Mesodermal cell (in vitro differentiated cells): ENCODE measurements around the gene PPFIA2.

Experiments used
- H3K27ac ChIP-seq: 2 replicates; pipeline ENCODE4 v1.7.0; 2013; ENCODE audit warnings: mild to moderate bottlenecking, low read depth, low read length, moderate library complexity; ENCODE audit not compliant: severe bottlenecking
- H3K36me3 ChIP-seq: 2 replicates; pipeline ENCODE4 v1.7.1; 2013; ENCODE audit warnings: mild to moderate bottlenecking, low read length, moderate library complexity; ENCODE audit not compliant: control insufficient read depth, insufficient read depth
- H3K4me1 ChIP-seq: one replicate; pipeline ENCODE4 v1.7.1; 2013; ENCODE audit warnings: mild to moderate bottlenecking, low read length; ENCODE audit not compliant: insufficient read depth, control insufficient read depth, poor library complexity, severe bottlenecking
- H3K4me3 ChIP-seq: 2 replicates; pipeline ENCODE4 v1.7.0; 2013; ENCODE audit warnings: low read length, control low read depth, mild to moderate bottlenecking; ENCODE audit not compliant: insufficient read depth, poor library complexity, severe bottlenecking; ENCODE audit errors: extremely low read depth
- H3K9me3 ChIP-seq: 2 replicates; pipeline ENCODE4 v1.7.1; 2013; ENCODE audit warnings: mild to moderate bottlenecking, low read length, moderate library complexity; ENCODE audit not compliant: control insufficient read depth
- WGBS, 2 experiments: methylation state at CpG; one replicate each; pipeline ENCODE4 v1.1.5; 2013; ENCODE audit warnings: missing lambda C conversion rate in 2 of 2; ENCODE audit not compliant: insufficient coverage in 2 of 2; 5-methylcytosine and 5-hydroxymethylcytosine counted together

Gene PPFIA2

DNA sequence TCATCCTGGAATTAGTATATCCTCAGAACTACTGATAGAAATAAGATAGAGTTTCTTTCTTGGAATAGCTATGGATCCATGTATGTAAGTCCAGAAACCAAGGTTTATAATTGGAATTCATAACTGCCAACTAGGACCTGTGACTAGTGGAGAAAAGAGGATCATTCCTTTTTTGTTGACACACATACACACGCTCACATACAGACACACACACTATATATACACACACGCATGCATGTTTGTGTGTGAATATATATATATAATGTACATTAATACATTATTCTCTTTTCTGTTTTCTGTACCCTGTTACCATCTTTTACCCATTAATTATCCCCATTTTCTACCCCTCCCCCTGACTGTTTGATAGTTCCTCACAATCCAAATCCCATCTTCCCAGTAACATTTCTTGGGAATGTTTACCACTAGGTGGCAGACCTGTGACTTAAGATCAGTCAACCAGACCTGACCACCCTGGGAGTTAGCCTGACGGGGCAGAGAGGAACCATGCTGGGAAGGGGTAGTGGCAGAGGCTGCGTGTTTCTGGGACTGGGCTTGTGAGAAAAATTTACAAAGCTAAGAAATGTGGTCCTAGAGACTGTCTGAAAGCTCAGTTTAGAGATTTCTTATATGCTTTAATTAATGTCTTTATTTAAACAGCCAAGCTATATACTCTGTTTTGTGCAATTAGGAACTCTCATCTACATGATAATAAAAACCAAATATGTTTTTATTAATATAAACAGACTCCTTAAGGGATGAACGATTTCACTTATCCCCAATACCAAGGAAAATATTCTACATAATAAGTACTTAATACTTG is 308.0 kb downstream of the PPFIA2 start:
- H3K27ac ChIP-seq: no peak overlapping the region
- no CpG with 5 or more reads among the region's 5 CpGs for WGBS, 2 experiments
- H3K36me3 ChIP-seq: no peaks in the 10 kb centered on the region
- H3K4me1 ChIP-seq: no peaks in the 10 kb centered on the region
- no peaks in the 10 kb centered on the region for H3K9me3 ChIP-seq
- no peak overlapping the region for H3K4me3 ChIP-seq

DNA sequence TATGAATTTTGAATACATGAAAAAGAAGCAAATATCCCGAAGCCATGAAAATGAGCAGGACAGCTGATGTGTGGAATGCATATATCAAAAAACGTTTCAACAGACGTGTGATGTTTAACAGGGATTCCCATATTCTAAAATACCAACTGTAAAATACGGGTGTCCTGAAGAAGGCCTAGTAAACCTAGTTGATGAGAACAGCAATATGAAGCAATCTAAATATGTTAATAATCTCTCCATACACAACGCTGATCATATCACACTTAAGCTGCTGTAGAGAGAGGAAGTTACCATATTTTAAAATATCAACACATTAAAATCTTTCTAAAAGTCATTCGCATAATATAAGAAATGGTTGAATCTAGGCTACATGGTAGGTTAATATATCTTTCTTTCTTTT is 317.5 kb downstream of the PPFIA2 start:
- Histone ChIP-seq H3K4me1 (no peaks in the 10 kb centered on the region), H3K9me3 (no peaks in the 10 kb centered on the region), H3K27ac (no peak overlapping the region), H3K4me3 (no peak overlapping the region), H3K36me3 (no peaks in the 10 kb centered on the region)
- WGBS, 2 experiments: no CpG with 5 or more reads among the region's 6 CpGs

DNA sequence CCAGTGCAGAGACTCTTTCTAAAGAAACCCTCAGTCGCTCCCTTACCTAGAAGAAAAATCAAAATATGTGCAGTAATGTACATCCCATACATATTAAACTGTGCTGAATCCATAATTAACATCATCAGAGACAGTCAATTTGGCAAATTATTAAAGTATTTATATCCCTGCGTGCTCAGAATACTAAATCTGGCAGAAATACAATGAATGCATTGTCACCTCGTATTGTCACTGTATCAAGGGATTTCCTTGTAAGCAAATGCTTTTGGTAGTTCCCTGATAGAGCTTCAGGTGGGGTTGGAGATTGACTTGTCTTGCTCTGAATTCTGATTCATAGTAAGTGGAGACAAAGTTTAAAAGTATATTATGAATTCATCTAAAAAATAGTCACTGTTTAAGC is 319.1 kb downstream of the PPFIA2 start:
- H3K27ac ChIP-seq: no peak overlapping the region
- H3K4me1 ChIP-seq: no peaks in the 10 kb centered on the region
- no peaks in the 10 kb centered on the region for H3K36me3 ChIP-seq
- no peaks in the 10 kb centered on the region for H3K9me3 ChIP-seq
- WGBS, 2 experiments: 77% methylated on average over 3 of the region's 3 CpGs; no CpG with 5 or more reads in 1 of the 2 experiments
- H3K4me3 ChIP-seq: no peak overlapping the region

DNA sequence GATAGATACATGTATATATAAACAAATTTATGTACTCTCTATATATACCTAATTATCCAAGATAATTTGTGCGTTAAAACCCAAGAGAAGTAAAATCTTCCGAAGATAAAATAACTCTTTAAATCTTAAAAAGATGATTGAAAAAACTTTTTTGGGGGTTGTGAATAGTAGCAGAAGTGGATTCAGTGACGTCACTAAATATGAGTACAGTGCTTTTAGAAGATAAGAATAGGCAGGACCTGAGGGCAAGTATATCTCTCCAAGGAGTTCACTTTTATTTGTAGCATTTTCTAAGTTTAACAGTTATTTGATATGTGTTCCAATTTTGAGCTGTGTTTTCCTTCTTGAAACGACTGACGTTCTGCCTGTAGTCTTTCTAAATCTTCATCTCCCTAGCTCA is 319.8 kb downstream of the PPFIA2 start:
- no peaks in the 10 kb centered on the region for H3K36me3 ChIP-seq
- no peaks in the 10 kb centered on the region for H3K4me1 ChIP-seq
- H3K27ac ChIP-seq: no peak overlapping the region
- 100% methylated on average over 1 of the region's 5 CpGs; no CpG with 5 or more reads in 1 of the 2 experiments for whole genome bisulfite sequencing, 2 experiments
- H3K9me3 ChIP-seq: no peaks in the 10 kb centered on the region
- H3K4me3 ChIP-seq: no peak overlapping the region

DNA sequence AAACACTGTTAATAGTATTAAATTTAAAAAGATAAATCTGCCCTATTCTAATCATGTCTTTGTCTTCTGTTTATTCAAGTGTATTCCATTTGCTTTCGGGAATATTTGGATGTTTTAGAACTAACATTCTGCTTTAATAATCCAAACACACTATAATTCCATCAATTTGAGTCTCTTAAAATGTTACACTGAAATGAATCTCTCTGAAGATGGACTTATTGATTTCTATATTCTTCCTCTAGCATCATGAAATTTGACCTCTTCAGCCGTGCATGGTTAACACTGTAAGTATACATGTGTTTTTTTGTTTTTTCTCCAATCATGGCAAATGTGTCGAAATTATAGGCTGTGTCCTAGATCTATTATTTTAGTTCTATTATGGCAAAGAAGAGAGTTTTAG is 342.1 kb downstream of the PPFIA2 start:
- WGBS, 2 experiments: no CpG with 5 or more reads among the region's 3 CpGs
- no peaks in the 10 kb centered on the region for H3K9me3 ChIP-seq

DNA sequence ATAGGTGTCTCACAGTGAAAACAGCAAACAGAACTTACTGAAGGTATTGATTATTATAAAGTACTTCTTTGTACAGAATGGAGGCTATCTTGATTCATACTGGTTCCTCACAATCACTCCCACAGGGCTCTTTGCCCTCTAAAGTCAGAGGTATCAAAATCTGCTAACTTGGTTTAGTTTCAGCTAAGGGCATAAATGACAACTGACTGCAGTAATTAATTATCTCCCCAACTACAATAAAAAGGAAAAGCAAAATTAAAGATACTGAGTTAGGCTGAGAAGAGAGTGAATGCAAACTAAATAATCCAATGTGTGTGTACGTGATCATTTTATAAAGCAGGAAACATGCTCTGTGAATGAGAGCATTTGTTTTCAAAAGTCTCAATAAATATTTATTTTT is 342.6 kb downstream of the PPFIA2 start:
- H3K4me1 ChIP-seq: no peaks in the 10 kb centered on the region
- WGBS, 2 experiments: 100% methylated on average over 1 of the region's 1 CpG; no CpG with 5 or more reads in 1 of the 2 experiments
- H3K4me3 ChIP-seq: no peak overlapping the region
- no peaks in the 10 kb centered on the region for H3K36me3 ChIP-seq
- H3K9me3 ChIP-seq: no peaks in the 10 kb centered on the region
- H3K27ac ChIP-seq: no peak overlapping the region

More for the DNA sequence above, 342.1 kb downstream of the PPFIA2 start:
- H3K36me3 ChIP-seq: no peaks in the 10 kb centered on the region
- no peaks in the 10 kb centered on the region for H3K4me1 ChIP-seq
- no peak overlapping the region for H3K4me3 ChIP-seq
- no peak overlapping the region for H3K27ac ChIP-seq

DNA sequence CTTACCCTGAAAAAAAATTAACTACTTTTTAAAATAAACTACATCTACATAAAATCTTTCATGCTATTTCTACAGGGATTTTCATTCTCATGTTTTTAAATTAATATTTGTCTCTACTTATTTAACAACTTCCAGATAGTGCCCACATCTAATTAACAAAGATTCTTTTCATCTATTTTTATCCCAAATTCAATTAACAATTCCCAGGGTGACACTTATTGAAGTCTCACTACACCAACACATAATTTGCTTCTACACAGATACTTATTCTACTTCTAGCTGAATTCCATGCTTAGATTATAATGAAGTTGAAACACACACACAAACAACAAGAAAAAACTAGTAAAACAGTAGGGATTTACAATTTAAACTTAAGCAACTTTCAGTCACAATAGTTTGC is 344.7 kb downstream of the PPFIA2 start:
- Histone ChIP-seq H3K9me3 (no peaks in the 10 kb centered on the region), H3K4me3 (no peak overlapping the region), H3K27ac (no peak overlapping the region), H3K4me1 (no peaks in the 10 kb centered on the region), H3K36me3 (no peaks in the 10 kb centered on the region)

DNA sequence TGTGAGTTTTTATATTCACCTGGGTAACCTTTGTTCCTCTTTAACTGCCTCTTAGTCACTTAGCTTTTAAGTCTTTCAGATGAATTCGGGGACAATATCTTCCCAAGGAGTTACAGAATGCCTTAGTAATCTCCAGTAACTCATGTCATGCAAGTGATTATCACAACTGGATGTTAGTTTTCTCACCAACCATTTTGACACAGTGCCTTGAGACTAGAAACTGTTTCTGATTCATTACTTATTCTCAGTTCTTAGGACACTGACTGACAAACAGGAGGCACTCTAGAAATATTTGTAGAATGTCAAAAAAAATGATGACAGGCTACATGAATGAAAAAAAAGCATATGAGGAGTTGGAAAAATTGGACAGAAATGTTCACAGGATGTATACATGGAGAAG is 346.2 kb downstream of the PPFIA2 start:
- Histone ChIP-seq H3K36me3 (no peaks in the 10 kb centered on the region), H3K4me3 (no peak overlapping the region), H3K27ac (no peak overlapping the region), H3K9me3 (no peaks in the 10 kb centered on the region), H3K4me1 (no peaks in the 10 kb centered on the region)
- WGBS, 2 experiments: 67 to 71% methylated on average over 1 of the region's 1 CpG

DNA sequence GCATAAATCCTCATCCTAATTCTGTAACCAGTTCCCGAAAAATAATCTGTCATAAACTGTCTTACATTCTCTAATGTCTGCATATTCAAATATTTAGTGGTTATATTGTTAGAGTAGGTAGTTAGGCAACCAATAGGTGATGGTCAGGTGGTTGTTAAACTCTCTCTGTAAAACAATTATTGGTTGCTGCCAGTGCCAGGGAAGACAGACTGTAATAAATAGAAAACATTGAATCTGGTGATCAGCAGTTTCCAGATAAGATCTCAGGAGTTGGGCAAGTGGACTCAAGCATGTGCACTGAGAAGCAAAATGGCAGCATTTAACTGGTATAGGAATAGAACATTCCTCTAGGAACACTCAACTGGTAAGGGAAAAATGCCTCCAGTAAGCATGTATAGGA is 355.8 kb downstream of the PPFIA2 start:
- Histone ChIP-seq H3K27ac (no peak overlapping the region), H3K36me3 (no peaks in the 10 kb centered on the region), H3K9me3 (no peaks in the 10 kb centered on the region), H3K4me3 (no peak overlapping the region), H3K4me1 (no peaks in the 10 kb centered on the region)
- 100% methylated on average over 1 of the region's 1 CpG; no CpG with 5 or more reads in 1 of the 2 experiments for WGBS, 2 experiments

DNA sequence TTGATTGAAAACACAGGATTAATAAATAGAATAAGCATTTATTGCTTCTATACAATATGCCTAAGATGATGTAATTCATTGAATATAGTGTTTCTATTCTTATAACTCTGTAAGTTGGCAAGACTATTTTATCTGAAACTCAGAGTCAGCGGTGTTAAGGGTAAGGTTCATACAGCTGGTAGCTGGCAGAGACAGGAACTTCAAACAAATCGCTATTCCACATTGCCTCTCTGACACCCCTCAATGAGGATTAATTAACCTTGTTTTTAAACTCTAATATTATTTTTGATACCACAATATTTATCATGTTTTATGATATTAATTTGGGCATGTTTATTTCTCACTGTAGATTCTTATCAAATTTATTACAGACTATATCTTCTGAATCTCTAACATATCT is 357.9 kb downstream of the PPFIA2 start:
- no peaks in the 10 kb centered on the region for H3K9me3 ChIP-seq
- peaks cover 4% of the 10 kb centered on the region for H3K4me1 ChIP-seq
- no peaks in the 10 kb centered on the region for H3K36me3 ChIP-seq
- H3K4me3 ChIP-seq: no peak overlapping the region
- H3K27ac ChIP-seq: no peak overlapping the region
- 100% methylated on average over 2 of the region's 2 CpGs; no CpG with 5 or more reads in 1 of the 2 experiments for WGBS, 2 experiments

DNA sequence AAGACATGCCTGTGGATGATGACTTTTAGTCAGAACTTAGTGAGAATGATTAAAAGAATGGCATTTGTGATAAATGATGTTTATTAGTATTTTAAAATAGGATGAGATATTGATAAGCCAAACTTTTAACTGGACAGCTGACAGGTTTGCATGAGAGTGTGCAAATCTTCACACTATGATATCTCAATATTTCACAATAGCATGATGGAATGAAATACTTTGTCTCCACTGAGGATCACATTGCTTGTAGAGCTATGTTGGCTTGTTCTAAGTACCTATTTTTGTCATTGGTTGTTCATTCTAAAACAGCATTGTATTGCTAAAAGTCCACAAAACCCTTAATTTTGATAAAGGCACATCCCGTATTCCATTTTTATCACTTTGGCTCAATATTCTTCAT is 359.1 kb downstream of the PPFIA2 start:
- Histone ChIP-seq H3K36me3 (no peaks in the 10 kb centered on the region), H3K4me1 (peaks cover 5% of the 10 kb centered on the region), H3K27ac (no peak overlapping the region), H3K4me3 (no peak overlapping the region), H3K9me3 (no peaks in the 10 kb centered on the region)
- WGBS, 2 experiments: no CpG with 5 or more reads among the region's 1 CpG
